Breast epithelium (tissue), 4 donors: ENCODE results near the gene EPHA2. TPM values are rescaled to one million over a fixed set of nuclear protein-coding genes. Genes with fewer than 3 reads are reported as not detected.
A peak's percentile ranks its signal among the peaks of the same experiment; 100 is the strongest.

ENCODE experiments used
- DNase-seq, 2 donors: peaks; one replicate each; pipeline ENCODE4 v3.0.0-alpha.2; 2019; ENCODE audit warnings: low spot score in 2 of 2
- H3K27ac ChIP-seq, 2 donors: fragments of 200-600 bp; sonication (generic) in 1 of 2; one replicate each; pipeline ENCODE4 v1.5.1; 2016 to 2019; ENCODE audit warnings: mild to moderate bottlenecking in 1 of 2
- H3K27me3 ChIP-seq, 2 donors: fragments of 200-600 bp; sonication (generic) in 1 of 2; one replicate each; pipeline versions ENCODE4 v1.5.1 to v1.6.0; 2017 to 2019; ENCODE audit warnings: control low read depth in 1 of 2, mild to moderate bottlenecking in 1 of 2
- H3K36me3 ChIP-seq: fragments of 200-600 bp; one replicate; pipeline ENCODE4 v1.5.1; 2019
- H3K4me1 ChIP-seq, 2 donors: fragments of 200-600 bp; sonication (generic); one replicate each; pipeline ENCODE4 v1.5.1; 2016 to 2019; ENCODE audit warnings: control low read depth in 1 of 2
- H3K4me3 ChIP-seq, 3 donors: fragments of 200-600 bp; sonication (generic); 1 replicate in 2 of 3; 2 replicates in 1 of 3; pipeline ENCODE4 v1.5.1; 2016 to 2019; ENCODE audit warnings: mild to moderate bottlenecking in 3 of 3, moderate library complexity in 2 of 3
- H3K9me3 ChIP-seq, 2 donors: fragments of 200-600 bp; sonication (generic) in 1 of 2; one replicate each; pipeline ENCODE4 v1.5.1; 2016 to 2019; ENCODE audit warnings: control low read depth in 1 of 2
- CTCF ChIP-seq, 3 donors: fragments of 450-650 bp; IDR thresholded peaks; one replicate each; pipeline ENCODE4 v1.5.1; 2016 to 2017; ENCODE audit warnings: antibody characterized with exemption in 3 of 3, mild to moderate bottlenecking in 3 of 3, moderate library complexity in 3 of 3
- POLR2A ChIP-seq: fragments of 450-650 bp; IDR thresholded peaks from one replicate; pipeline ENCODE4 v1.6.1; 2016; ENCODE audit warnings: antibody characterized with exemption, mild to moderate bottlenecking, moderate library complexity
- POLR2AphosphoS5 ChIP-seq, 3 donors: sonication (generic); formaldehyde crosslinking; IDR thresholded peaks; one replicate each; pipeline ENCODE4 v1.6.1; 2017; ENCODE audit warnings: antibody characterized with exemption in 3 of 3
- intact Hi-C: fragments of 100-400 bp; cut with DNase I; formaldehyde crosslinking; loops from one replicate; pipeline ENCODE4 v1.15.1; 2023; ENCODE audit warnings: low total_unique reads
- total RNA-seq, 3 donors: library from RNA; depleted of rRNA; stranded (reverse); fragments of >200 nt; gene quantifications; one replicate each; pipeline ENCODE4 v1.1.0, GENCODE V29; 2016

EPHA2 gene
- total RNA-seq, 3 donors from 2014 or later, result 5.8 to 18.4 (median 16.7) TPM

- no peak overlapping the region for H3K4me3 ChIP-seq
- no peak for TF ChIP-seq POLR2A
- TF ChIP-seq POLR2AphosphoS5 (IDR thresholded peaks at IDR 0.05), result no peak
- no peak for TF ChIP-seq CTCF (IDR thresholded peaks at IDR 0.05)
- no peak for DNase-seq
- H3K9me3 ChIP-seq, result no peaks in the 10 kb centered on the region
- no peaks in the 10 kb centered on the region for H3K36me3 ChIP-seq
- H3K27me3 ChIP-seq, result no peaks in the 10 kb centered on the region
- intact Hi-C loops, result no loop called here
- H3K4me1 ChIP-seq, result peaks cover 0 to 9% of the 10 kb centered on the region in 2 donors
- no peak overlapping the region for H3K27ac ChIP-seq
Measured at GRCh38 chr1:16085522-16085921, 70.3 kb downstream of the EPHA2 start.

- H3K27me3 ChIP-seq, result no peaks in the 10 kb centered on the region
Measured at GRCh38 chr1:16083486-16083885, 72.4 kb downstream of the EPHA2 start.

GRCh38 chr1:16082283-16083038 lies 73.4 kb downstream of the EPHA2 start:
- intact Hi-C loops, result loop anchor here (2.0 kb wide), 1 partner anchor 102 kb away; no protein-coding TSS in a partner anchor
- no peak overlapping the region for H3K27ac ChIP-seq
- H3K9me3 ChIP-seq, result no peaks in the 10 kb centered on the region
- TF ChIP-seq POLR2AphosphoS5 (IDR thresholded peaks at IDR 0.05), result no peak
- TF ChIP-seq CTCF (IDR thresholded peaks at IDR 0.05), result peak; percentile 63 to 91 (median 66)
- H3K36me3 ChIP-seq, result no peaks in the 10 kb centered on the region
- DNase-seq, result no peak
- H3K4me3 ChIP-seq, result no peak overlapping the region
- no peaks in the 10 kb centered on the region for H3K27me3 ChIP-seq
- no peaks in the 10 kb centered on the region for H3K4me1 ChIP-seq

More at GRCh38 chr1:16083486-16083885, 72.4 kb downstream of the EPHA2 start:
- intact Hi-C loops, result loop anchor here (2.0 kb wide), 1 partner anchor 101 kb away; no protein-coding TSS in a partner anchor
- TF ChIP-seq CTCF (IDR thresholded peaks at IDR 0.05) (no peak), POLR2A (no peak)
- Histone ChIP-seq H3K36me3 (no peaks in the 10 kb centered on the region), H3K4me1 (peaks cover 0 to 1% of the 10 kb centered on the region in 2 donors), H3K4me3 (no peak overlapping the region), H3K27ac (no peak overlapping the region), H3K9me3 (no peaks in the 10 kb centered on the region)
- no peak for DNase-seq

GRCh38 chr1:16081636-16082035 lies 74.2 kb downstream of the EPHA2 start:
- no peaks in the 10 kb centered on the region for H3K27me3 ChIP-seq
- no peaks in the 10 kb centered on the region for H3K4me1 ChIP-seq
- H3K4me3 ChIP-seq, result no peak overlapping the region
- no peak for TF ChIP-seq POLR2AphosphoS5 (IDR thresholded peaks at IDR 0.05)
- TF ChIP-seq CTCF (IDR thresholded peaks at IDR 0.05), result no peak
- no peak for TF ChIP-seq POLR2A
- no peak for DNase-seq
- intact Hi-C loops, result loop anchor here (2.0 kb wide), 1 partner anchor 103 kb away; no protein-coding TSS in a partner anchor
- no peaks in the 10 kb centered on the region for H3K36me3 ChIP-seq
- no peaks in the 10 kb centered on the region for H3K9me3 ChIP-seq
- no peak overlapping the region for H3K27ac ChIP-seq

- TF ChIP-seq CTCF (IDR thresholded peaks at IDR 0.05) (no peak), POLR2A (no peak), POLR2AphosphoS5 (IDR thresholded peaks at IDR 0.05) (no peak)
- Histone ChIP-seq H3K9me3 (no peaks in the 10 kb centered on the region), H3K27ac (no peak overlapping the region), H3K4me3 (no peak overlapping the region), H3K4me1 (no peaks in the 10 kb centered on the region), H3K27me3 (no peaks in the 10 kb centered on the region), H3K36me3 (no peaks in the 10 kb centered on the region)
- DNase-seq, result no peak
- intact Hi-C loops, result no loop called here
Measured at GRCh38 chr1:16080422-16081150, 75.3 kb downstream of the EPHA2 start.
